HG03460 (cell line): ENCODE data around the gene TEAD3.

Source experiments
- ATAC-seq: cut with Tn5 transposase; IDR thresholded peaks from one replicate; pipeline ENCODE4 v1.9.1; 2021; ENCODE audit not compliant: unreplicated experiment

The TEAD3 gene

GRCh38 chr6:35514587-35514986 lies 17.7 kb upstream of the TEAD3 start:
- no peak for ATAC-seq

- no peak for ATAC-seq
Measured at GRCh38 chr6:35512740-35513139, 15.9 kb upstream of the TEAD3 start, which contains the start of gene TULP1. TSS of gene TULP1 (minus strand) at chr6:35512896. CDS start at chr6:35512858, 38 bp downstream.

GRCh38 chr6:35512006-35512405 lies 15.1 kb upstream of the TEAD3 start:
- no peak for ATAC-seq

GRCh38 chr6:35511562-35511941 lies 14.7 kb upstream of the TEAD3 start:
- no peak for ATAC-seq

- no peak for ATAC-seq
Measured at GRCh38 chr6:35510916-35511561, 14.2 kb upstream of the TEAD3 start.

- ATAC-seq: no peak
Measured at GRCh38 chr6:35508542-35508941, 11.7 kb upstream of the TEAD3 start.

GRCh38 chr6:35508027-35508426 lies 11.1 kb upstream of the TEAD3 start:
- ATAC-seq: no peak

GRCh38 chr6:35507221-35507620 lies 10.3 kb upstream of the TEAD3 start:
- no peak for ATAC-seq

GRCh38 chr6:35506536-35506935 lies 9.7 kb upstream of the TEAD3 start:
- ATAC-seq: no peak

GRCh38 chr6:35505999-35506412 lies 9.1 kb upstream of the TEAD3 start:
- no peak for ATAC-seq

- ATAC-seq: no peak
Measured at GRCh38 chr6:35503534-35503933, 6.7 kb upstream of the TEAD3 start.

GRCh38 chr6:35501784-35502183 lies 4.9 kb upstream of the TEAD3 start:
- ATAC-seq: no peak

- ATAC-seq: no peak
Measured at GRCh38 chr6:35500782-35501181, 3.9 kb upstream of the TEAD3 start.

GRCh38 chr6:35499372-35499771 lies 2.5 kb upstream of the TEAD3 start:
- no peak for ATAC-seq

GRCh38 chr6:35498422-35499067 lies 1.7 kb upstream of the TEAD3 start:
- no peak for ATAC-seq

GRCh38 chr6:35497571-35498421 lies 917 bp upstream of the TEAD3 start:
- ATAC-seq: no peak

GRCh38 chr6:35496036-35496840 lies 641 bp downstream of the TEAD3 start:
- ATAC-seq: no peak

GRCh38 chr6:35495258-35496035 lies 1.4 kb downstream of the TEAD3 start:
- ATAC-seq: no peak

GRCh38 chr6:35494161-35494563 lies 2.7 kb downstream of the TEAD3 start:
- no peak for ATAC-seq

- no peak for ATAC-seq
Measured at GRCh38 chr6:35493307-35493983, 3.4 kb downstream of the TEAD3 start.
